Loucy (cell line): ENCODE measurements around the gene NEDD4L.

Experiments
- H2AFZ ChIP-seq: fragments of 200-600 bp; sonication (generic); 2 replicates; pipeline ENCODE4 v1.6.0; 2016; ENCODE audit warnings: antibody characterized with exemption, mild to moderate bottlenecking, low read length, moderate library complexity
- H3F3A ChIP-seq: fragments of 200-600 bp; 2 replicates; pipeline ENCODE4 v1.6.0; 2016; ENCODE audit warnings: antibody characterized with exemption, low read depth, mild to moderate bottlenecking
- H3K27me3 ChIP-seq: fragments of 200-600 bp; sonication (generic); 2 replicates; pipeline ENCODE4 v1.6.1; 2014; ENCODE audit warnings: low read length, mild to moderate bottlenecking; ENCODE audit not compliant: insufficient read depth, poor library complexity, severe bottlenecking
- H3K36me3 ChIP-seq: fragments of 200-600 bp; sonication (generic); 2 replicates; pipeline ENCODE4 v1.6.1; 2016; ENCODE audit warnings: low read length; ENCODE audit not compliant: insufficient read depth
- H3K4me1 ChIP-seq: fragments of 200-600 bp; sonication (generic); 2 replicates; pipeline ENCODE4 v1.5.1; 2014; ENCODE audit warnings: low read length, mild to moderate bottlenecking; ENCODE audit not compliant: insufficient read depth, poor library complexity, severe bottlenecking
- H3K4me2 ChIP-seq: fragments of 200-600 bp; sonication (generic); 2 replicates; pipeline ENCODE4 v1.6.0; 2014; ENCODE audit warnings: antibody characterized with exemption, low read length, low read depth, mild to moderate bottlenecking; ENCODE audit not compliant: poor library complexity, severe bottlenecking
- H3K4me3 ChIP-seq: fragments of 200-600 bp; sonication (generic); 2 replicates; pipeline ENCODE4 v1.5.1; 2014; ENCODE audit warnings: low read length, mild to moderate bottlenecking, mixed read lengths; ENCODE audit not compliant: poor library complexity, severe bottlenecking
- H3K79me2 ChIP-seq: fragments of 200-600 bp; sonication (generic); 2 replicates; pipeline ENCODE4 v1.6.1; 2014; ENCODE audit warnings: low read length; ENCODE audit not compliant: insufficient read depth
- H3K9ac ChIP-seq: fragments of 200-600 bp; sonication (generic); 2 replicates; pipeline ENCODE4 v1.6.0; 2014; ENCODE audit warnings: mild to moderate bottlenecking, low read depth, low read length, moderate library complexity; ENCODE audit not compliant: poor library complexity, severe bottlenecking
- H3K9me2 ChIP-seq: fragments of 200-600 bp; sonication (generic); replicated peaks from 2 replicates; pipeline ENCODE4 v1.6.1; 2016; ENCODE audit warnings: low read depth, low read length, mixed read lengths
- H3K9me3 ChIP-seq: fragments of 200-600 bp; sonication (generic); 2 replicates; pipeline ENCODE4 v1.6.1; 2014; ENCODE audit warnings: mild to moderate bottlenecking, antibody characterized with exemption, low read length, low read depth; ENCODE audit not compliant: insufficient read depth
- H4K20me1 ChIP-seq: fragments of 200-600 bp; sonication (generic); 2 replicates; pipeline ENCODE4 v1.6.0; 2014; ENCODE audit warnings: antibody characterized with exemption, low read length, mild to moderate bottlenecking; ENCODE audit not compliant: insufficient read depth, poor library complexity, severe bottlenecking
- CTCF ChIP-seq: fragments of 200-600 bp; sonication (generic); conservative IDR thresholded peaks from 2 replicates; pipeline ENCODE4 v1.5.1; 2014; ENCODE audit warnings: mild to moderate bottlenecking, antibody characterized with exemption, low read length
- EZH2phosphoT487 ChIP-seq: fragments of 200-600 bp; IDR thresholded peaks from 2 replicates; pipeline ENCODE4 v1.6.1; 2018; ENCODE audit warnings: antibody characterized with exemption, mild to moderate bottlenecking, moderate library complexity, borderline replicate concordance

The NEDD4L gene

GRCh38 chr18:58419587-58420199 is 375.7 kb downstream of the NEDD4L start:
- no peaks in the 10 kb centered on the region for H4K20me1 ChIP-seq
- H3K36me3 ChIP-seq = no peaks in the 10 kb centered on the region
- no peak overlapping the region for H3K4me3 ChIP-seq
- H3K27me3 ChIP-seq = no peaks in the 10 kb centered on the region
- H3K9ac ChIP-seq = no peak overlapping the region
- H3K79me2 ChIP-seq = no peaks in the 10 kb centered on the region
- H3K9me2 ChIP-seq = no peaks in the 10 kb centered on the region
- H3K9me3 ChIP-seq = no peaks in the 10 kb centered on the region
- H2AFZ ChIP-seq = no peak overlapping the region
- no peak overlapping the region for H3K4me2 ChIP-seq
- H3K4me1 ChIP-seq = no peaks in the 10 kb centered on the region
- no peaks in the 10 kb centered on the region for H3F3A ChIP-seq
- TF ChIP-seq CTCF = no peak
- no peak for TF ChIP-seq EZH2phosphoT487

GRCh38 chr18:58426611-58427010 is 382.6 kb downstream of the NEDD4L start:
- TF ChIP-seq EZH2phosphoT487 (no peak), CTCF (no peak)
- no peaks in the 10 kb centered on the region for H3K9me2 ChIP-seq
- H3F3A ChIP-seq = no peaks in the 10 kb centered on the region
- no peaks in the 10 kb centered on the region for H3K9me3 ChIP-seq
- H3K9ac ChIP-seq = no peak overlapping the region
- H4K20me1 ChIP-seq = no peaks in the 10 kb centered on the region
- H3K27me3 ChIP-seq = no peaks in the 10 kb centered on the region
- no peaks in the 10 kb centered on the region for H3K79me2 ChIP-seq
- H3K4me3 ChIP-seq = no peak overlapping the region
- no peaks in the 10 kb centered on the region for H3K4me1 ChIP-seq
- H2AFZ ChIP-seq = no peak overlapping the region
- no peaks in the 10 kb centered on the region for H3K36me3 ChIP-seq
- no peak overlapping the region for H3K4me2 ChIP-seq

- no peak overlapping the region for H2AFZ ChIP-seq
- H3K4me1 ChIP-seq = no peaks in the 10 kb centered on the region
- no peaks in the 10 kb centered on the region for H3K27me3 ChIP-seq
- TF ChIP-seq CTCF = no peak
- TF ChIP-seq EZH2phosphoT487 = no peak
- no peak overlapping the region for H3K9ac ChIP-seq
- no peaks in the 10 kb centered on the region for H3K9me3 ChIP-seq
- H3K4me3 ChIP-seq = no peak overlapping the region
- H3K4me2 ChIP-seq = no peak overlapping the region
- H4K20me1 ChIP-seq = no peaks in the 10 kb centered on the region
- H3K36me3 ChIP-seq = no peaks in the 10 kb centered on the region
- H3F3A ChIP-seq = no peaks in the 10 kb centered on the region
- H3K79me2 ChIP-seq = no peaks in the 10 kb centered on the region
- H3K9me2 ChIP-seq = no peaks in the 10 kb centered on the region
Measured at GRCh38 chr18:58427321-58427720, 383.3 kb downstream of the NEDD4L start.
